SK-N-SH treated with all-trans-retinoic acid at 6 μM for 48 hours (cell line): ENCODE results near the gene M1AP.

Experiments used
- CSRNP3 ChIP-seq: fragments of 250-450 bp; sonication (Bioruptor Pico); IDR thresholded peaks from 2 replicates; pipeline ENCODE4 v1.5.1; 2021; ENCODE audit warnings: mild to moderate bottlenecking, moderate library complexity
- ISL1 ChIP-seq: fragments of 250-450 bp; sonication (Bioruptor Pico); IDR thresholded peaks from 2 replicates; pipeline ENCODE4 v2.1.2; 2022; ENCODE audit warnings: mild to moderate bottlenecking, moderate library complexity
- OSR1 ChIP-seq: fragments of 250-450 bp; sonication (Bioruptor Pico); IDR thresholded peaks from 2 replicates; pipeline ENCODE4 v1.8.0; 2022; ENCODE audit warnings: moderate library complexity, mild to moderate bottlenecking, inconsistent platforms
- RARB ChIP-seq: fragments of 250-450 bp; sonication (Bioruptor Pico); IDR thresholded peaks from 2 replicates; pipeline ENCODE4 v1.8.0; 2021; ENCODE audit warnings: mild to moderate bottlenecking, moderate library complexity
- TSHZ2 ChIP-seq: fragments of 250-450 bp; sonication (Bioruptor Pico); IDR thresholded peaks from 2 replicates; pipeline ENCODE4 v1.5.0; 2020; ENCODE audit warnings: mild to moderate bottlenecking, moderate library complexity
- ZC3H10 ChIP-seq: fragments of 250-450 bp; sonication (Bioruptor Pico); IDR thresholded peaks from 2 replicates; pipeline ENCODE4 v1.5.1; 2021; ENCODE audit warnings: mild to moderate bottlenecking, moderate library complexity
- ZNF565 ChIP-seq: fragments of 450-650 bp; formaldehyde crosslinking; conservative IDR thresholded peaks from 2 replicates; pipeline ENCODE4 v1.5.0; 2020; ENCODE audit warnings: low read depth, mild to moderate bottlenecking, moderate library complexity

GRCh38 chr2:74606927-74607326, 41.2 kb downstream of the M1AP start:
- no peak for TF ChIP-seq RARB (CRISPR knock-in tag)
- TF ChIP-seq OSR1 (CRISPR knock-in tag) = no peak
- no peak for TF ChIP-seq ZNF565 (CRISPR knock-in tag)
- TF ChIP-seq CSRNP3 (CRISPR knock-in tag) = no peak
- no peak for TF ChIP-seq ZC3H10 (CRISPR knock-in tag)
- TF ChIP-seq TSHZ2 (CRISPR knock-in tag) = no peak
- no peak for TF ChIP-seq ISL1
